Measurements from ENCODE around the gene HAGHL. TPM values are rescaled to one million over a fixed set of nuclear protein-coding genes. Genes with fewer than 3 reads are reported as not detected.
"Not testable (repeated sequence)": the region's sequence is repeated elsewhere in the genome, so short reads cannot be mapped to it uniquely, and the experiment has no call there.

HAGHL gene
- total and polyA plus RNA-seq, 12 donors = 0.35 to 63.5 (median 6.0) TPM; not detected in 1

GRCh38 chr16:751152-752006 is 24.5 kb downstream of the HAGHL start:
- intact Hi-C loops (cut with DNase I) = no loop called here
- H3K27me3 ChIP-seq = no peaks in the 10 kb centered on the region
- no peak for DNase-seq
- H3K27ac ChIP-seq = no peak overlapping the region
- H3K9me3 ChIP-seq (replicated peaks in 1 of 3) = no peaks in the 10 kb centered on the region
- TF ChIP-seq CTCF (IDR thresholded peaks at IDR 0.05) (no peak), POLR2A (IDR thresholded peaks at IDR 0.05) (no peak)
- 46 to 60% (median 57%) methylated on average over 37 to 39 of the region's 39 CpGs for WGBS, 4 donors
- no peak overlapping the region for H3K4me3 ChIP-seq
- no peaks in the 10 kb centered on the region for H3K36me3 ChIP-seq (replicated peaks in 1 of 2)
- H3K4me1 ChIP-seq (replicated peaks in 1 of 2) = no peaks in the 10 kb centered on the region

- Histone ChIP-seq H3K27me3 (no peaks in the 10 kb centered on the region), H3K27ac (no peak overlapping the region), H3K4me3 (no peak overlapping the region), H3K36me3 (replicated peaks in 1 of 2) (no peaks in the 10 kb centered on the region), H3K4me1 (replicated peaks in 1 of 2) (no peaks in the 10 kb centered on the region), H3K9me3 (replicated peaks in 1 of 3) (no peaks in the 10 kb centered on the region)
- no peak for TF ChIP-seq CTCF (IDR thresholded peaks at IDR 0.05)
- no peak for DNase-seq
- intact Hi-C loops (cut with DNase I) = no loop called here
- WGBS, 4 donors = 32 to 43% (median 38%) methylated on average over 10 of the region's 10 CpGs
Observed at GRCh38 chr16:752007-752312, 25.1 kb downstream of the HAGHL start.

GRCh38 chr16:754121-754607 is 27.3 kb downstream of the HAGHL start:
- 73 to 91% (median 79%) methylated on average over 11 of the region's 11 CpGs for whole genome bisulfite sequencing, 4 donors
- intact Hi-C loops (cut with DNase I); H3K27me3 ChIP-seq; H3K36me3 ChIP-seq (replicated peaks in 1 of 2); H3K9me3 ChIP-seq (replicated peaks in 1 of 3); H3K4me3 ChIP-seq; DNase-seq; H3K4me1 ChIP-seq (replicated peaks in 1 of 2); H3K27ac ChIP-seq: not testable (repeated sequence)

GRCh38 chr16:754656-755055 is 27.8 kb downstream of the HAGHL start:
- no peaks in the 10 kb centered on the region for H3K27me3 ChIP-seq
- H3K4me3 ChIP-seq = no peak overlapping the region
- H3K9me3 ChIP-seq (replicated peaks in 1 of 3) = no peaks in the 10 kb centered on the region
- intact Hi-C loops (cut with DNase I) = no loop called here
- WGBS, 4 donors = 51 to 58% (median 54%) methylated on average over 11 of the region's 11 CpGs
- no peaks in the 10 kb centered on the region for H3K36me3 ChIP-seq (replicated peaks in 1 of 2)
- H3K27ac ChIP-seq = no peak overlapping the region
- no peak for DNase-seq
- TF ChIP-seq POLR2A (IDR thresholded peaks at IDR 0.05) = no peak
- no peak for TF ChIP-seq CTCF (IDR thresholded peaks at IDR 0.05)
- H3K4me1 ChIP-seq (replicated peaks in 1 of 2) = no peaks in the 10 kb centered on the region

- Histone ChIP-seq H3K9me3 (replicated peaks in 1 of 3) (no peaks in the 10 kb centered on the region), H3K27ac (no peak overlapping the region), H3K4me3 (no peak overlapping the region), H3K36me3 (replicated peaks in 1 of 2) (no peaks in the 10 kb centered on the region), H3K27me3 (no peaks in the 10 kb centered on the region), H3K4me1 (replicated peaks in 1 of 2) (no peaks in the 10 kb centered on the region)
- WGBS, 4 donors = 87 to 90% (median 89%) methylated on average over 5 of the region's 5 CpGs
- intact Hi-C loops (cut with DNase I) = no loop called here
- DNase-seq = no peak
- TF ChIP-seq POLR2A (IDR thresholded peaks at IDR 0.05) (no peak), CTCF (IDR thresholded peaks at IDR 0.05) (no peak)
Observed at GRCh38 chr16:756428-756827, 29.5 kb downstream of the HAGHL start.

Data from adrenal gland (tissue), 12 donors.